Stromal cell of bone marrow (primary cell): ENCODE results near the gene EPS8L3.
"Not testable (repeated sequence)": the region's sequence is repeated elsewhere in the genome, so short reads cannot be mapped to it uniquely, and the experiment has no call there.

Experiments used
- DNase-seq: peaks from one replicate; pipeline ENCODE4 v3.0.0-alpha.2; 2012; ENCODE audit warnings: low read depth

The EPS8L3 gene

GRCh38 chr1:109777980-109778625, 14.4 kb upstream of the EPS8L3 start:
- no peak for DNase-seq

DNA sequence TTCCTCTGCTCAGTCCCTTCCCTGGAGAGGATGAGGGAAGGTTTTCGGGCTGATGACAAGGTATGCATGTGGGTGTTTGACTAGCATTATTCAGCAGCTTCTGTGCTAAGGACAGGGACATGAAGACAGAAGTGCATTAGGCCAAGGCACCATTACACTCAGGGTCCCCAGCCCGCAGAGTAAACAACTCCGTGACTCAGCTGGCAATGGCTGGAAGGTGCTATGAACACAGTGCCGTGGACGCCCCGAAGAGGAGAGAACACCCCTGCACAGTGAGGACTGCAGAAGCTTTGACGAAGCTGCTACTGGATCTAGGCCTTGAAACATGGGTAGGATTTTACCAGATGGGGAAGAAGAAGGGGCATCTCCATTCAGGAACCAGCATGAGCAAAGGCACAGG, 13.7 kb upstream of the EPS8L3 start:
- no peak for DNase-seq

DNA sequence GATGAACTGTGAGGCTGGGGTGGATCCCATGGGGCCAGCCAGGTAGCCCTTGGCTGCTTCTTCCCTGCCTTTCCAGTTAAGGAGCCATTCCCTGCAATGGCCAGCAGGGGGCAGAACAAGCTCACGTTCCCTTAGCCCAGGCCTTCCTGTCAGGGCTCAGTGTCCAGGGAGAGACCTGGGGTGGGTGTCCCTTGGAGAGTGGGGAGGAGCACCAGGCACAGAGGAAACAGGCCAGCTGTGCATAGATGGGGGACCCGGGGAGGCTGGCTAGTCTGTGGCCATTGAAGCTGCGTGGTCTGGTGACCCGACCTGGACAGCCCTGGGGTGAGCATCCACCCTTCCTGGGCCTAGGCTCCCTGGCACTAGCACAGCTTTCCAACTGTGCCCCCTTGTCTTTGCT, 13.2 kb upstream of the EPS8L3 start:
- DNase-seq: peak; percentile 67

- DNase-seq: no peak
Measured at GRCh38 chr1:109776206-109776835, 12.6 kb upstream of the EPS8L3 start.

GRCh38 chr1:109775398-109775797, 11.7 kb upstream of the EPS8L3 start:
- DNase-seq: no peak

- no peak for DNase-seq
Measured at GRCh38 chr1:109773900-109774485, 10.3 kb upstream of the EPS8L3 start.

GRCh38 chr1:109773203-109773899, 9.6 kb upstream of the EPS8L3 start:
- peak; percentile 86 for DNase-seq

- DNase-seq: no peak
Measured at GRCh38 chr1:109772658-109773202, 9.0 kb upstream of the EPS8L3 start.

DNA sequence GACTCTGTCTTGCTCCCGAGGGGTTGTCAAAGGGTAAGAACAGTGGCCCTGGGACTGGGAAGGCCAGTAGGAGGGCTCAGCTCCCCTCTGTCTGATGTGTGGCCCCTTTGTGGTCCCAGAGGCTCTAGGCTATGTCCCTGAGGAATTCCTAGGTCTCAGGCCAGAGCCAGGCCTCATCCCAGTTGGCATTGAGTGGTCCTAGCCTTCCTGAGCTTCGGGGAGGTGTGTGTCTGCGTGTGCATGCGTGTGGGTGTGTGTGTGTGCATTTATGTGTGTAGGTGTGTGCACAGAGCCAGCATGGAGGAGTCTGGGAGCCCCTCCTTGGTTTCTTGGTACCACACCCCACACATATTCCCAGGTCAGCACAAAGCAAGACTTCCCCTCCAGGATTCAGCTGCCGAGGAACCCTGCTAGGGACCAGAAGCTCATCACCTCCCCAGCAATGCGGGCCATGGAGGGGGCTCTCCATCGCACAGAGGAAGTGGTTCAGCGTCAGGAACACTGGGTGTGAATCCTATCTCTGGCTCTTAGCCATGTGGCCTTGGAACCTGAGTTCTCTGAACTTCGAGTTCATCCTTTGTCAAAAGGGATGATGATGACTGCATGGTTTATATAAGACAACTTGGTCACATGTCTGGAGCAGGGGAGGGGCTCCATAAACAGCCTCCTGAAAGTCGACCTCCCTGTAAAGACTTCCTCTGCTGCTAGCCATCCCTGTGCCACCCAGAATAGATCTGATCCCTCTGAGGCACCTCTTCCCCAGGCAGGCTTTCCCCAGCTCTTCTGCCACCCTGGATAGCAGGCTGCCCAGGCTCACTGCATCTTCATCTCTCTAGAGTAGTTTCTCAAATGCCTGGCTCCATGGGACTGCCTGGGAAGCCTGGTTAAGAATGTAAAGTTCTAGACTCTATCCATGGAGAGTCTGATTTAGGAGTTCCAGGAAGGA, 8.3 kb upstream of the EPS8L3 start:
- no peak for DNase-seq

DNA sequence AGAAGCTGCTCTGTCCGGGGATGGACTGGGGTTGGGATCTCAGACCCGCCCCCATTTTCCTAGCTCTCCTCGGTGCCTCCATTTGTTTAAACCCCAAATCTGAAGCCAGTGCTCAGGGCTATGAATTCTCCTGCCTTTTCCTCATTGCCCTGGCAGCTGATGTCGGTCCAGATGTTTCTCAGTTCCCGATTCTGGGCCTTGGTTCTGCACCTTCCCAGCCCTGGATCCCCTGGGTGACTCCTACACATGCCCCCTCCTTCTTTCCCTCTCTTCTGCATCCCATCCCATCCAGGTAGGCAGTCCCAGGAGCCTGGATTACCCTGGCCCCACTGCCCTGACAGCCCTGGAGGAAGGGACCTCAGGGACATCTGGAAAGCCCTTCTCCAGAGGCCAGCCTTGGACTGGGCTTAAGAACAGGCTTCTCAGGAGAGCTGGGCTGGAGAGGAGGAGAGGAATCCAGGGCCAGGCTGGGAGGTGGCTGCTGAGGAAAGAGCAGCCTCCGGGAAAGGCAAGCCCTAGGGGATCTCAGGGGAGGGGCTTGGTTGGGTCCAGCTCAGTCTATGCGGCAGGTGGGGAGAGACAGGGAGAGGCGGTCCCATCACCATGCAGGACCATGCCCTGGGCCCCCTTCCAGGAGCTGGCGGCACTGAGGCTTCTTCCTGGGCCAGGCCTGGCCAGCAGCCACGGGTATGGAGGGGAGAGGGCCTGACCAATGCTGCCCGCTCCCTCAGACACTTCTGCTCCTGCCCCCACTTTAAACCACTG, 6.8 kb upstream of the EPS8L3 start:
- no peak for DNase-seq

GRCh38 chr1:109769330-109770078, 5.8 kb upstream of the EPS8L3 start:
- peak; percentile 43 for DNase-seq

DNA sequence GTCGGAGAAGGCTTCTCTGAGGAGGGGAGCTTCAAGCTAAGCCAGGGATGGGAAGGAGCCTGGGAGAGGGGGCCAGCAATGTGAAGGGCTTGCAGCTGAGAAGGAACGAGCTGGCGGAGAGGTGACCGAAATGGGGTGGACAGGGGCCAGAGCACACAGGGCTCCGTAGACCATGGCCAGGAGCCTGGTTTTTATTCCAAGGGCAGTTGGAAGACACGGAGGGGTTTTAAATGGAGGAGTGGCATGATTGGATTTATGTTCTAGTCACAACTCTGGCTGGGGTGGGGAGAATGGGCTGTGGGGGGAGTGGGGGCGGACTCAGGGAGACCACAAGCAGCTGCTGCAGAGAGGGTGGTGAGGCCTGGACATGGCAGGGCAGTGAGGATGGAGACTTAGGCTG, 5.1 kb upstream of the EPS8L3 start:
- no peak for DNase-seq

DNA sequence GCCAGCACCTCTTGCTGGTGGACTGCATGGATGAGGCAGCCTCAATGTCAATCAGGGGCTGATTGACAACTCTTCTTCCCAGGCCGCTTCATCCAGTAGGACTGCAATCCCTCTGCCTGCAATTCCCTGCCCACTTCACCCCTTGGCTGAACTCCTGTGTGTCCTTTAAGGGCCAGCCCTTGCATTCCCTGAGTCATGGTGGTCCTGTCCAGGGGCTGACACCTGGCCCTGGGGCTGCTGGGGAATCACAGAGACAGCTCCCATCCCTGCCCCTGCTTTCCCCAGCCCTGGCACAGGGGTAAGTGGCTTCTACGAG, 4.6 kb upstream of the EPS8L3 start:
- DNase-seq: no peak

- no peak for DNase-seq
Measured at GRCh38 chr1:109767637-109768334, 4.1 kb upstream of the EPS8L3 start.

GRCh38 chr1:109766991-109767636, 3.4 kb upstream of the EPS8L3 start:
- not testable (repeated sequence) for DNase-seq

GRCh38 chr1:109765896-109766615, 2.3 kb upstream of the EPS8L3 start:
- DNase-seq: no peak

DNA sequence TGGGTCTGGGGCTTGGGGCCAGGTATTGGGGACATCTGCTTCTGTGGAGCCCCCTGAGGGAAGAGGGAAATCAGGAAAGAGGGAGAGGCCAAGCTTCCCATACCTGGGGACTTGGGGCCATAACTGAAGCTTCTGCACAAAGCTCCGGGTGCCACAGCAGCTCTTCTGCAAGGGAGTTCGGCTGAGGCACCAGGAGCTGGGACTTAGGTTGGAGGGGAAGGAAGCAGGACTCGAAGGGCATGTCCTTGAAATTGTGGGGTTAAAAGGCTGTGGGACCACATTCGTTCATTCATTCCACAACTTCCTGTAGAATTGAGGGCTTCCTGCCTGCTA, 1.7 kb upstream of the EPS8L3 start:
- no peak for DNase-seq
